OCI-LY3 (cell line): ENCODE data around the gene TYROBP.

ENCODE experiments used
- CTCF ChIP-seq: fragments of 200-600, 300-600 bp; sonication (generic); IDR thresholded peaks from 2 replicates; pipeline ENCODE4 v1.5.1; 2014; ENCODE audit warnings: antibody characterized with exemption, low read length, low read depth
- EZH2phosphoT487 ChIP-seq: fragments of 200-600 bp; shearing (Covaris generic); IDR thresholded peaks from 2 replicates; pipeline ENCODE4 v1.6.1; 2018; ENCODE audit warnings: antibody characterized with exemption, mixed run types, low read depth

DNA sequence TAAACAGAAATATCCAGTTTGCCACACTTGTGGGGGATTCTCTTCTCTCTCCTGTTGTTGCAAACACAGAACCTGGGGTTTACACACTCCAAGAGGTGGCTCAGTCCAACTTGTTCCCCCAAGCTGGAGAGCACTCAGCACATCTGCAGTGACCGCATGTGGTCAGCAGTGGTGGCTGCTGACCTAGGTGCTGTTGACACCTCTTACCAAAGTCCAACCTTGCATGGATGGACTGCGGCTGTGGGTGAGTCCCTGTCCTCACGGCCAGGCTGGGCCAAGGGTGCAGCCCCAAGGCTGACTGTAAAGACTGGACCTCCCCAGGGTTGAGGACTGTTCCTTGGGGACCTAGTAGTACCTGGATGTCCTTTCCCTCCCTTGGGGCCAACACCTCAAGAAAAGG is 34.1 kb upstream of the TYROBP start:
- TF ChIP-seq CTCF (no peak), EZH2phosphoT487 (no peak)
